CD4-positive, alpha-beta T cell (primary cell): ENCODE data around the gene ADSS1. TPM values are rescaled to one million over a fixed set of nuclear protein-coding genes. Genes with fewer than 3 reads are reported as not detected.

ENCODE experiments used
- ATAC-seq: fragments of 200-7000 bp; cut with Tn5 transposase; one replicate; pipeline ENCODE4 v1.10.0; 2022; ENCODE audit warnings: mild to moderate bottlenecking; ENCODE audit not compliant: poor library complexity
- CTCF ChIA-PET: fragments of 350-600 bp; sonication (Branson Sonifier 250); formaldehyde crosslinking; loops from one replicate; lab custom pipeline; 2021; ENCODE audit warnings: antibody characterized with exemption, inconsistent platforms; lab: Charles Lee
- POLR2A ChIA-PET: fragments of 350-600 bp; sonication (Branson Sonifier 250); formaldehyde crosslinking; loops from one replicate; lab custom pipeline; 2021; ENCODE audit warnings: antibody characterized with exemption, inconsistent platforms; lab: Charles Lee
- DNase-seq, 14 experiments: peaks; one replicate each; pipeline ENCODE4 v3.0.0-alpha.2; 2013 to 2020; ENCODE audit warnings: mixed read lengths in 2 of 14
- H3K27ac ChIP-seq, 2 donors: one replicate each; pipeline versions ENCODE4 v1.5.1 to v1.7.0; 2013; ENCODE audit warnings: low read length in 2 of 2, low read depth in 1 of 2, mild to moderate bottlenecking in 1 of 2
- H3K27me3 ChIP-seq, 2 experiments: 1 replicate in 1 of 2; 2 replicates in 1 of 2; pipeline versions ENCODE4 v1.6.1 to v1.7.0; 2013; ENCODE audit warnings: low read length in 2 of 2, control low read depth in 1 of 2, mild to moderate bottlenecking in 1 of 2, moderate library complexity in 1 of 2; ENCODE audit not compliant: insufficient read depth in 2 of 2, control insufficient read depth in 1 of 2
- H3K36me3 ChIP-seq: one replicate; pipeline ENCODE4 v1.6.1; 2013; ENCODE audit warnings: low read length, control low read depth; ENCODE audit not compliant: insufficient read depth
- H3K4me1 ChIP-seq: one replicate; pipeline ENCODE4 v1.6.1; 2013; ENCODE audit warnings: low read length, control low read depth; ENCODE audit not compliant: insufficient read depth
- H3K4me3 ChIP-seq: one replicate; pipeline ENCODE4 v1.5.1; 2013; ENCODE audit warnings: mild to moderate bottlenecking, low read length, moderate library complexity
- H3K9me3 ChIP-seq, 2 experiments: 1 replicate in 1 of 2; 2 replicates in 1 of 2; pipeline versions ENCODE4 v1.6.1 to v1.7.0; 2013; ENCODE audit warnings: low read length in 2 of 2, mild to moderate bottlenecking in 2 of 2, control low read depth in 1 of 2, moderate library complexity in 1 of 2; ENCODE audit not compliant: control insufficient read depth in 1 of 2, insufficient read depth in 1 of 2
- H3K27ac Mint-ChIP-seq: one replicate; pipeline ENCODE4 v1.8.0; 2020; ENCODE audit warnings: mixed read lengths
- H3K27me3 Mint-ChIP-seq: one replicate; pipeline ENCODE4 v1.8.0; 2021; ENCODE audit warnings: mixed read lengths
- H3K36me3 Mint-ChIP-seq: one replicate; pipeline ENCODE4 v1.8.0; 2021; ENCODE audit warnings: low read depth, mixed read lengths
- H3K4me1 Mint-ChIP-seq: one replicate; pipeline ENCODE4 v1.8.0; 2021; ENCODE audit warnings: low read depth, mixed read lengths
- H3K4me3 Mint-ChIP-seq: one replicate; pipeline ENCODE4 v1.8.0; 2020; ENCODE audit warnings: mild to moderate bottlenecking, mixed read lengths
- H3K9me3 Mint-ChIP-seq: one replicate; pipeline ENCODE4 v1.8.0; 2020; ENCODE audit warnings: mixed read lengths
- intact Hi-C, 2 experiments: fragments of 100-400 bp; cut with DNase I in 1 of 2; cut with micrococcal nuclease in 1 of 2; formaldehyde crosslinking; loops; one replicate each; pipeline versions ENCODE4 v1.15.1 to v1.9.0; 2023 to 2025; cut with DNase I, micrococcal nuclease
- total RNA-seq, 174 experiments: library from RNA in 2 of 174; stranded (reverse) in 2 of 174; gene quantifications; one replicate each; pipeline ENCODE4 v1.2.3 and lab custom pipeline; 2021 to 2026
- TF ChIP-seq, protein P1 (sequence below): fragments of 200-600 bp; IDR thresholded peaks from one replicate; pipeline ENCODE4 v1.8.0; 2022; ENCODE audit warnings: antibody characterized with exemption, mild to moderate bottlenecking

ADSS1 gene
- total RNA-seq, 2 experiments from 2014 or later, result 2.0 to 2.7 TPM

- ChIA-PET CTCF (no interaction called here), POLR2A (no interaction called here)
- Histone ChIP-seq H3K36me3 (peaks cover 30% of the 10 kb centered on the region), H3K27me3 (no peaks in the 10 kb centered on the region), H3K27ac (no peak overlapping the region), H3K4me1 (peaks cover 45% of the 10 kb centered on the region), H3K4me3 (no peak overlapping the region), H3K9me3 (no peaks in the 10 kb centered on the region)
- H3K4me1 Mint-ChIP-seq, result peaks cover 6% of the 10 kb centered on the region
- DNase-seq, result no peak
- ATAC-seq, result no peak
- H3K36me3 Mint-ChIP-seq, result no peaks in the 10 kb centered on the region
- H3K4me3 Mint-ChIP-seq, result no peak overlapping the region
- intact Hi-C loops, result no loop called here
- no peak overlapping the region for H3K27ac Mint-ChIP-seq
- no peaks in the 10 kb centered on the region for H3K9me3 Mint-ChIP-seq
- H3K27me3 Mint-ChIP-seq, result no peaks in the 10 kb centered on the region
- TF ChIP-seq, protein P1, sequence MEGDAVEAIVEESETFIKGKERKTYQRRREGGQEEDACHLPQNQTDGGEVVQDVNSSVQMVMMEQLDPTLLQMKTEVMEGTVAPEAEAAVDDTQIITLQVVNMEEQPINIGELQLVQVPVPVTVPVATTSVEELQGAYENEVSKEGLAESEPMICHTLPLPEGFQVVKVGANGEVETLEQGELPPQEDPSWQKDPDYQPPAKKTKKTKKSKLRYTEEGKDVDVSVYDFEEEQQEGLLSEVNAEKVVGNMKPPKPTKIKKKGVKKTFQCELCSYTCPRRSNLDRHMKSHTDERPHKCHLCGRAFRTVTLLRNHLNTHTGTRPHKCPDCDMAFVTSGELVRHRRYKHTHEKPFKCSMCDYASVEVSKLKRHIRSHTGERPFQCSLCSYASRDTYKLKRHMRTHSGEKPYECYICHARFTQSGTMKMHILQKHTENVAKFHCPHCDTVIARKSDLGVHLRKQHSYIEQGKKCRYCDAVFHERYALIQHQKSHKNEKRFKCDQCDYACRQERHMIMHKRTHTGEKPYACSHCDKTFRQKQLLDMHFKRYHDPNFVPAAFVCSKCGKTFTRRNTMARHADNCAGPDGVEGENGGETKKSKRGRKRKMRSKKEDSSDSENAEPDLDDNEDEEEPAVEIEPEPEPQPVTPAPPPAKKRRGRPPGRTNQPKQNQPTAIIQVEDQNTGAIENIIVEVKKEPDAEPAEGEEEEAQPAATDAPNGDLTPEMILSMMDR, result no peak
Measured at GRCh38 chr14:104784218-104784568, 60.2 kb downstream of the ADSS1 start.

DNA sequence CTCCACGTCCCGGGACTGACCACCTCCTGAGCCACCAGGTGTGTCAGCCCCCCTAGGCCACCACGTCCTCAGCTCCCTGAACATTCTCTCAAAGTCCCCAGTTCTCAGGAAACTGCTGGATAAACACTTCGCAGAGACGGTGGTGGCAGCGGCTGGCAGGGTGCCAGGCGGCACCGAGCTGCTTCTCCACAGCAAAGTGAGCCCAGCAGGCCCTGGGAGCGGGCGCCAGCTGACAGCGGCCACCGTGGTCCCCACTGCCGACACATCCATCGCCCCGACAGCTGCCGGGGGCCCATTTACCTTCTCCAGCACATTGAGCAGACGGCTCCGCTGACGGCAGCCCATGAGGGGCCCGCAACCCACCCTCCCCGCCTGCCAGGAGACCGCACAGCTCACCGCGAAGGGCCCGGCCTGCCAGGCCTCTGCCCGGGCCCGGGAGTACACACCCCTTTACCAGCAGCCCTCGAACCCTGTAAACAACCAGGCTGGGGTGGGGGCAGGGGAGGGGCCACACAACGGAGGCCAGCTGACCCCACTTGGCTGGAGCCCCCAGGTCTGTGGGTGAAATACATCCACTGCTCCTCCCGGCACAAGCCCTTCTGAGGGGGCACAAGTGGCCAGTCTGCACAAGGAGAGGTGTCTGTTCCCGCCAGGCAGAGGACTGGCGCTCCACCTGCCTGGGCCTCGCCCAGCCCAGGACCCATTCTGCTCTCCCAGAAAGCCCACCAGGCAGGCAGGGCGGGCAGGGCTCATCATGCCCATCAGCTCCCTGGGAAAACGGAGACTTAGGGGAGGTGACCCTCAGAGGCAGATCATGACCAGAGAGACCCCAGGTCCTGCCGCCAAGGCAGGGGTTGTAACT is 61.0 kb downstream of the ADSS1 start:
- POLR2A ChIA-PET, result interaction anchor here (0.6 to 1.3 kb wide), 2 partner anchors 15 to 16 kb away, joined by 4 read pairs; partner anchors contain the start of gene ZBTB42
- DNase-seq (no peak), ATAC-seq (no peak)
- H3K9me3 Mint-ChIP-seq, result no peaks in the 10 kb centered on the region
- no peaks in the 10 kb centered on the region for H3K27me3 Mint-ChIP-seq
- Histone ChIP-seq H3K9me3 (no peaks in the 10 kb centered on the region), H3K4me3 (no peak overlapping the region), H3K27ac (no peak overlapping the region), H3K4me1 (peaks cover 50% of the 10 kb centered on the region), H3K27me3 (no peaks in the 10 kb centered on the region), H3K36me3 (peaks cover 30% of the 10 kb centered on the region)
- TF ChIP-seq, protein P1, result no peak
- CTCF ChIA-PET, result interaction anchor here (0.9 kb wide), 1 partner anchor 16 kb away, joined by 3 read pairs; no protein-coding TSS in a partner anchor
- no peak overlapping the region for H3K27ac Mint-ChIP-seq
- H3K36me3 Mint-ChIP-seq, result peaks cover 5% of the 10 kb centered on the region
- no peak overlapping the region for H3K4me3 Mint-ChIP-seq
- intact Hi-C loops, result no loop called here
- peaks cover 13% of the 10 kb centered on the region for H3K4me1 Mint-ChIP-seq

GRCh38 chr14:104785708-104786080 is 61.7 kb downstream of the ADSS1 start:
- H3K36me3 Mint-ChIP-seq, result peaks cover 5% of the 10 kb centered on the region
- no peak for DNase-seq
- no peaks in the 10 kb centered on the region for H3K9me3 ChIP-seq
- no peaks in the 10 kb centered on the region for H3K27me3 ChIP-seq
- H3K4me3 Mint-ChIP-seq, result no peak overlapping the region
- H3K4me1 Mint-ChIP-seq, result peaks cover 13% of the 10 kb centered on the region
- no peak overlapping the region for H3K27ac Mint-ChIP-seq
- ChIA-PET CTCF (no interaction called here), POLR2A (interaction anchor here (0.6 to 1.3 kb wide), 2 partner anchors 15 to 16 kb away, joined by 4 read pairs; partner anchors contain the start of gene ZBTB42)
- H3K4me1 ChIP-seq, result peaks cover 53% of the 10 kb centered on the region
- H3K9me3 Mint-ChIP-seq, result no peaks in the 10 kb centered on the region
- H3K4me3 ChIP-seq, result no peak overlapping the region
- ATAC-seq, result no peak
- H3K36me3 ChIP-seq, result peaks cover 31% of the 10 kb centered on the region
- TF ChIP-seq, protein P1, result no peak
- H3K27ac ChIP-seq, result no peak overlapping the region
- no peaks in the 10 kb centered on the region for H3K27me3 Mint-ChIP-seq
- intact Hi-C loops, result no loop called here
